Measurements from ENCODE around the gene NANS. TPM values are rescaled to one million over a fixed set of nuclear protein-coding genes. Genes with fewer than 3 reads are reported as not detected.

NANS gene
- total RNA-seq, 1 donor from 2014 or later = 13.0 TPM

DNA sequence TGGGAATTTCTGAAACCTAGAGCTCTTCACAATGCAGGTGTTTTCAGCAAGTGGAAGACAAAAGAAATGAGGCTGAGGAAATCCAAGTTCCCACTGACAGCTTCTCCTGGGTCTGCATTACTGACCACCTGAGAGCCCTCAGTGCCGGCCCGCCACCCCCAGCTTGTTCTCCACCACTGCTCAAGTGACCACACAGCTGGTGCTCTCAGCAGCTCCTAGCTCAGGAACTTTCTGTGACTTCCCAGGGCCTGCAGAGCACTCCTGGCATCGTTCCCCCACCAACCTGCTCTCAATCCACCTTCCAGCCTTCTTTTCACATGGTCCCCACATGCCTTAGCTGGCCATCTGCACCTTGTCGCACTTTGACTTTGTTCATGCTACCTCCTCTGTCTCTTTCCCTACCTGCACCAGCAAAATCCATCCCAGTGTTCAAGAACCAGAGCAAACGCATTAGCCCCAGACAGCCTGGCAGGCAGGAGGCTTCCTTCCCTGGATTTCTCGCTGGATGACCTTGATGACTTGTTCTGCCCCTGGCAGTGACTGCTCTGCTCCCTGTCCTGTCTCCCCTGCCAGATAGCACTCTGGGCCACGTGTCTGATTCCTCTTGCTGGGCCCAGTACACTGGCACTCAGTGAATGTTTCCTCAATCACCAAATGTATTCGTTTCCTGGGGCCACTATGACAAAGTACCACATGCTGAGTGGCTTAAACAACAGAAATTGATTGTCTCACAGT lies 35.1 kb upstream of the NANS start:
- Histone ChIP-seq H3K9me3 (ENCODE audit: low read depth) (no peaks in the 10 kb centered on the region), H3K4me2 (no peak overlapping the region), H3K79me2 (ENCODE audit: low read depth) (no peaks in the 10 kb centered on the region), H4K20me1 (ENCODE audit: low read depth) (no peaks in the 10 kb centered on the region), H3K27me3 (no peaks in the 10 kb centered on the region), H3K4me3 (no peak overlapping the region), H3K4me1 (no peaks in the 10 kb centered on the region), H2AFZ (replicated peaks) (no peak overlapping the region), H3K36me3 (no peaks in the 10 kb centered on the region), H3K9ac (no peak overlapping the region), H3F3A (ENCODE audit: low read depth) (no peaks in the 10 kb centered on the region), H3K27ac (no peak overlapping the region)
- Mint-ChIP-seq H3K27me3 (ENCODE audit: insufficient read depth, low read depth) (no peaks in the 10 kb centered on the region), H3K4me1 (no peaks in the 10 kb centered on the region), H3K36me3 (peaks cover 16% of the 10 kb centered on the region), H3K4me3 (no peak overlapping the region), H3K9me3 (no peaks in the 10 kb centered on the region), H3K27ac (no peak overlapping the region)
- no peak for DNase-seq (ENCODE audit: low spot score)
- TF ChIP-seq EZH2 (IDR thresholded peaks at IDR 0.05) (no peak), EZH2phosphoT487 (IDR thresholded peaks at IDR 0.05) (no peak)
- TF ChIP-seq, protein P1, sequence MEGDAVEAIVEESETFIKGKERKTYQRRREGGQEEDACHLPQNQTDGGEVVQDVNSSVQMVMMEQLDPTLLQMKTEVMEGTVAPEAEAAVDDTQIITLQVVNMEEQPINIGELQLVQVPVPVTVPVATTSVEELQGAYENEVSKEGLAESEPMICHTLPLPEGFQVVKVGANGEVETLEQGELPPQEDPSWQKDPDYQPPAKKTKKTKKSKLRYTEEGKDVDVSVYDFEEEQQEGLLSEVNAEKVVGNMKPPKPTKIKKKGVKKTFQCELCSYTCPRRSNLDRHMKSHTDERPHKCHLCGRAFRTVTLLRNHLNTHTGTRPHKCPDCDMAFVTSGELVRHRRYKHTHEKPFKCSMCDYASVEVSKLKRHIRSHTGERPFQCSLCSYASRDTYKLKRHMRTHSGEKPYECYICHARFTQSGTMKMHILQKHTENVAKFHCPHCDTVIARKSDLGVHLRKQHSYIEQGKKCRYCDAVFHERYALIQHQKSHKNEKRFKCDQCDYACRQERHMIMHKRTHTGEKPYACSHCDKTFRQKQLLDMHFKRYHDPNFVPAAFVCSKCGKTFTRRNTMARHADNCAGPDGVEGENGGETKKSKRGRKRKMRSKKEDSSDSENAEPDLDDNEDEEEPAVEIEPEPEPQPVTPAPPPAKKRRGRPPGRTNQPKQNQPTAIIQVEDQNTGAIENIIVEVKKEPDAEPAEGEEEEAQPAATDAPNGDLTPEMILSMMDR (IDR thresholded peaks at IDR 0.05) = no peak

DNA sequence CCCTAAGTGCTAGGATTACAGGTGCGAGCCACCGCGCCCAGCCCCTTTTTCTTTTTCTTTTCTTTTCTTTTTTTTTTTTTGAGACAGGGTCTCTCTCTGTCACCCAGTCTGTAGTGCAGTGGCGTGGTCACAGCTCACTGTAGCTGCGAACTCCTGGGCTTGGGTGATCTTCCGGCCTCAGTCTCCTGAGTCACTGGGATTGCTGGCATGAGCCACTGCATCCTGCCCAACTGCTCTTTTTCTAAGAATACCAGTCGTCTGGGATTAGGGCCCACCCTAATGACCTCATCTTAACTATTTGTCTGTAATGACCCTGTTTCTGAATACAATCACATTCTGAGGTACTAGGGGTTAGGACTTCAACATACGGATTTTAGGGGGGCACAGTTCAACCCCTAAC lies 34.1 kb upstream of the NANS start:
- H3K27ac ChIP-seq = no peak overlapping the region
- H3K4me1 ChIP-seq = no peaks in the 10 kb centered on the region
- H2AFZ ChIP-seq (replicated peaks) = no peak overlapping the region
- no peak overlapping the region for H3K9ac ChIP-seq
- H3K79me2 ChIP-seq (ENCODE audit: low read depth) = no peaks in the 10 kb centered on the region
- H4K20me1 ChIP-seq (ENCODE audit: low read depth) = no peaks in the 10 kb centered on the region
- Mint-ChIP-seq H3K4me3 (no peak overlapping the region), H3K27me3 (ENCODE audit: insufficient read depth, low read depth) (no peaks in the 10 kb centered on the region), H3K27ac (no peak overlapping the region), H3K4me1 (no peaks in the 10 kb centered on the region), H3K9me3 (no peaks in the 10 kb centered on the region), H3K36me3 (peaks cover 12% of the 10 kb centered on the region)
- no peak for DNase-seq (ENCODE audit: low spot score)
- no peaks in the 10 kb centered on the region for H3K27me3 ChIP-seq
- TF ChIP-seq, protein P1 (IDR thresholded peaks at IDR 0.05) = no peak
- no peak for TF ChIP-seq EZH2phosphoT487 (IDR thresholded peaks at IDR 0.05)
- no peak for TF ChIP-seq EZH2 (IDR thresholded peaks at IDR 0.05)
- H3K4me2 ChIP-seq = no peak overlapping the region
- H3K4me3 ChIP-seq = no peak overlapping the region
- no peaks in the 10 kb centered on the region for H3F3A ChIP-seq (ENCODE audit: low read depth)
- no peaks in the 10 kb centered on the region for H3K36me3 ChIP-seq
- H3K9me3 ChIP-seq (ENCODE audit: low read depth) = no peaks in the 10 kb centered on the region

DNA sequence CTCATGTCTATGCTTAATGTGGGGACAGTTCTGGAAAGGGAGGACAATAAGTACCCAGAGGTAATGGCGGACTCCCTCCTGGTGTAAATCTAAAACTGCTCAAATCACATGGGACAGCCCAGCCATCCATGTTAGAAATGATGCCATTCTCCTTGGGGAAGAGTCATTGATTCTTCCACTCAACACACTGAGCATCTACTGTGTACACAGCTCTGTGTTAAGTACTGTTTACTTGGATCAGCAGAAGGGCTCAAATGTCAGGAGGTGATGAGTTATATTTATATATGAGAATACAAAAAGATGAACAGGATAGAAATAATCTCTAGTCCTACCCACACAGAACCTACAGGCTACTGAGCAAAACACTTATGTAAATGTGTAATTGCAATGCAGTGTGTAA lies 31.8 kb upstream of the NANS start:
- Histone ChIP-seq H3K27ac (no peak overlapping the region), H3K4me1 (no peaks in the 10 kb centered on the region), H3F3A (ENCODE audit: low read depth) (no peaks in the 10 kb centered on the region), H3K4me2 (no peak overlapping the region), H3K9me3 (ENCODE audit: low read depth) (no peaks in the 10 kb centered on the region), H3K27me3 (no peaks in the 10 kb centered on the region), H3K36me3 (no peaks in the 10 kb centered on the region), H4K20me1 (ENCODE audit: low read depth) (no peaks in the 10 kb centered on the region), H3K4me3 (no peak overlapping the region), H3K79me2 (ENCODE audit: low read depth) (no peaks in the 10 kb centered on the region), H3K9ac (no peak overlapping the region), H2AFZ (replicated peaks) (no peak overlapping the region)
- no peak for TF ChIP-seq EZH2 (IDR thresholded peaks at IDR 0.05)
- TF ChIP-seq, protein P1 (IDR thresholded peaks at IDR 0.05) = no peak
- H3K4me1 Mint-ChIP-seq = no peaks in the 10 kb centered on the region
- H3K4me3 Mint-ChIP-seq = no peak overlapping the region
- H3K36me3 Mint-ChIP-seq = peaks cover 4% of the 10 kb centered on the region
- no peak for DNase-seq (ENCODE audit: low spot score)
- no peaks in the 10 kb centered on the region for H3K27me3 Mint-ChIP-seq (ENCODE audit: insufficient read depth, low read depth)
- no peaks in the 10 kb centered on the region for H3K9me3 Mint-ChIP-seq
- H3K27ac Mint-ChIP-seq = no peak overlapping the region

Data from neural progenitor cell (in vitro differentiated cells).